Neural progenitor cell (in vitro differentiated cells): Measurements from ENCODE around the gene ZNF717.

Source experiments
- EZH2phosphoT487 ChIP-seq: fragments of 200-600 bp; sonication (generic); IDR thresholded peaks from 2 replicates; pipeline ENCODE4 v1.6.1; 2017; ENCODE audit warnings: antibody characterized with exemption
- TF ChIP-seq, protein P1 (sequence below): fragments of 200-600 bp; sonication (generic); IDR thresholded peaks from 2 replicates; pipeline ENCODE4 v1.5.1; 2017; ENCODE audit warnings: antibody characterized with exemption, mild to moderate bottlenecking

DNA sequence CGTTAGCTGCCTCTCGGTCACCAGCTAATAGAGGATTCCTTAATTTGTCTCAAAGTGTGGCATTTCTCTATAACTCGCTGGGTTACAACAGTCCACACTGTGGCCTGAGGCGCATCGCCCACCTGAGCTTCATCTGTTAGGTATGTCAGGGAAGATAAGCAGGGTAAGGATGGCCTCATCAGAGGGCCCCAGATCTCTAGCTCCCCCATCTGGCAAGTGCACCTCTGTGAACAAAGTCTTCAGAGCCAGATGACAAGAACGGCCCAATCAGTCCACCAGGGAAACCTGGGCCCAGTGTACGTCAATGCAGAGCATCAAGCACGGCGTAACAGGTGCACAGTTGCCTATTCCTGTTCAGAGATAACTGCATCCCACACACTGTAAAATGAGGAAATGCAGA is 98.0 kb downstream of the ZNF717 start:
- TF ChIP-seq, protein P1, sequence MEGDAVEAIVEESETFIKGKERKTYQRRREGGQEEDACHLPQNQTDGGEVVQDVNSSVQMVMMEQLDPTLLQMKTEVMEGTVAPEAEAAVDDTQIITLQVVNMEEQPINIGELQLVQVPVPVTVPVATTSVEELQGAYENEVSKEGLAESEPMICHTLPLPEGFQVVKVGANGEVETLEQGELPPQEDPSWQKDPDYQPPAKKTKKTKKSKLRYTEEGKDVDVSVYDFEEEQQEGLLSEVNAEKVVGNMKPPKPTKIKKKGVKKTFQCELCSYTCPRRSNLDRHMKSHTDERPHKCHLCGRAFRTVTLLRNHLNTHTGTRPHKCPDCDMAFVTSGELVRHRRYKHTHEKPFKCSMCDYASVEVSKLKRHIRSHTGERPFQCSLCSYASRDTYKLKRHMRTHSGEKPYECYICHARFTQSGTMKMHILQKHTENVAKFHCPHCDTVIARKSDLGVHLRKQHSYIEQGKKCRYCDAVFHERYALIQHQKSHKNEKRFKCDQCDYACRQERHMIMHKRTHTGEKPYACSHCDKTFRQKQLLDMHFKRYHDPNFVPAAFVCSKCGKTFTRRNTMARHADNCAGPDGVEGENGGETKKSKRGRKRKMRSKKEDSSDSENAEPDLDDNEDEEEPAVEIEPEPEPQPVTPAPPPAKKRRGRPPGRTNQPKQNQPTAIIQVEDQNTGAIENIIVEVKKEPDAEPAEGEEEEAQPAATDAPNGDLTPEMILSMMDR = no peak
- TF ChIP-seq EZH2phosphoT487 = no peak
